HepG2 (cell line): ENCODE results near the gene ZNF593OS.

ENCODE experiments used
- CTCF ChIP-seq: sonication (generic); formaldehyde crosslinking; IDR thresholded peaks from 2 replicates; pipeline ENCODE4 v1.5.0; 2020; ENCODE audit warnings: mild to moderate bottlenecking, missing genetic modification reagents, moderate library complexity
- EP300 ChIP-seq, 3 experiments: sonication (generic) in 1 of 3; formaldehyde crosslinking in 1 of 3; IDR thresholded peaks; 2 replicates each; pipeline versions ENCODE4 v1.5.1 to v1.6.1; 2011 to 2020; ENCODE audit warnings: low read depth in 2 of 3, low read length in 2 of 3, borderline replicate concordance in 1 of 3, improper control_type of control experiment in 1 of 3, mild to moderate bottlenecking in 1 of 3, missing genetic modification reagents in 1 of 3, moderate library complexity in 1 of 3
- HDAC2 ChIP-seq: sonication (generic); formaldehyde crosslinking; IDR thresholded peaks from 2 replicates; pipeline ENCODE4 v1.4.0; 2020; ENCODE audit warnings: missing genetic modification reagents
- NKX3-1 ChIP-seq: sonication (generic); formaldehyde crosslinking; IDR thresholded peaks from 2 replicates; pipeline ENCODE4 v1.5.0; 2020; ENCODE audit warnings: missing genetic modification reagents
- POLR2AphosphoS5 ChIP-seq: IDR thresholded peaks from 2 replicates; pipeline ENCODE4 v1.6.1; 2012; ENCODE audit warnings: low read depth, low read length
- SMAD1 ChIP-seq: sonication (generic); formaldehyde crosslinking; IDR thresholded peaks from 2 replicates; pipeline ENCODE4 v1.4.0; 2020; ENCODE audit warnings: missing genetic modification reagents, low read depth, mild to moderate bottlenecking, borderline replicate concordance
- THAP8 ChIP-seq: sonication (generic); formaldehyde crosslinking; IDR thresholded peaks from 2 replicates; pipeline ENCODE4 v1.5.1; 2020; ENCODE audit warnings: missing genetic modification reagents, mild to moderate bottlenecking, borderline replicate concordance
- ZNF597 ChIP-seq: sonication (generic); formaldehyde crosslinking; IDR thresholded peaks from 2 replicates; pipeline ENCODE4 v1.5.0; 2020; ENCODE audit warnings: missing genetic modification reagents

GRCh38 chr1:26189331-26189730, 17.7 kb upstream of the ZNF593OS start:
- TF ChIP-seq CTCF (CRISPR knock-in tag) (no peak), HDAC2 (CRISPR knock-in tag) (no peak), THAP8 (no peak), EP300 (IDR thresholded peaks at IDR 0.05; ENCODE audit: low read depth in 2 of 2, low read length in 2 of 2) (no peak), EP300 (CRISPR knock-in tag; IDR thresholded peaks at IDR 0.05; ENCODE audit: borderline replicate concordance) (no peak), NKX3-1 (CRISPR knock-in tag) (no peak), SMAD1 (CRISPR knock-in tag) (no peak), POLR2AphosphoS5 (no peak), ZNF597 (CRISPR knock-in tag) (no peak)
